HepG2 (cell line): ENCODE measurements around the gene ZSCAN1. TPM values are rescaled to one million over a fixed set of nuclear protein-coding genes. Genes with fewer than 3 reads are reported as not detected.

Experiments
- ARNT2 ChIP-seq: sonication (generic); formaldehyde crosslinking; IDR thresholded peaks from 2 replicates; pipeline ENCODE4 v1.8.0; 2022; ENCODE audit warnings: mild to moderate bottlenecking, low read depth, missing genetic modification reagents, moderate library complexity
- CREM ChIP-seq, 2 experiments: sonication (generic) in 1 of 2; formaldehyde crosslinking in 1 of 2; IDR thresholded peaks; 2 replicates each; pipeline versions ENCODE4 v1.4.0 to v1.6.1; 2016 to 2020; ENCODE audit warnings: antibody characterized with exemption in 1 of 2, mild to moderate bottlenecking in 1 of 2, missing genetic modification reagents in 1 of 2
- ELF4 ChIP-seq: sonication (generic); formaldehyde crosslinking; IDR thresholded peaks from 2 replicates; pipeline ENCODE4 v1.5.0; 2020; ENCODE audit warnings: missing genetic modification reagents, mild to moderate bottlenecking, moderate library complexity, borderline replicate concordance
- HINFP ChIP-seq: sonication (generic); formaldehyde crosslinking; IDR thresholded peaks from 2 replicates; pipeline ENCODE4 v1.4.0; 2020; ENCODE audit warnings: low read depth, mild to moderate bottlenecking, missing genetic modification reagents
- MTERF4 ChIP-seq: sonication (generic); formaldehyde crosslinking; IDR thresholded peaks from 2 replicates; pipeline ENCODE4 v1.8.0; 2023; ENCODE audit warnings: mild to moderate bottlenecking, missing genetic modification reagents
- SETDB1 ChIP-seq: sonication (generic); formaldehyde crosslinking; IDR thresholded peaks from 2 replicates; pipeline ENCODE4 v1.5.1; 2020; ENCODE audit warnings: missing genetic modification reagents, mild to moderate bottlenecking, borderline replicate concordance
- SMAD3 ChIP-seq: sonication (generic); formaldehyde crosslinking; IDR thresholded peaks from 2 replicates; pipeline ENCODE4 v1.4.0; 2020; ENCODE audit warnings: missing genetic modification reagents
- SNAPC4 ChIP-seq: sonication (generic); formaldehyde crosslinking; IDR thresholded peaks from 2 replicates; pipeline ENCODE4 v1.4.0; 2020; ENCODE audit warnings: mild to moderate bottlenecking, missing genetic modification reagents
- YY1 ChIP-seq: IDR thresholded peaks from 2 replicates; pipeline ENCODE4 v1.6.1; 2011; ENCODE audit warnings: low read length, low read depth, moderate library complexity, mild to moderate bottlenecking; ENCODE audit not compliant: insufficient read depth, insufficient replicate concordance
- ZNF20 ChIP-seq: sonication (generic); formaldehyde crosslinking; IDR thresholded peaks from 2 replicates; pipeline ENCODE4 v1.4.0; 2020; ENCODE audit warnings: mild to moderate bottlenecking, moderate library complexity, missing genetic modification reagents
- ZNF224 ChIP-seq: sonication (generic); formaldehyde crosslinking; IDR thresholded peaks from 2 replicates; pipeline ENCODE4 v1.5.0; 2020; ENCODE audit warnings: mild to moderate bottlenecking, missing genetic modification reagents
- ZNF574 ChIP-seq: sonication (generic); formaldehyde crosslinking; IDR thresholded peaks from 2 replicates; pipeline ENCODE4 v1.4.0; 2020; ENCODE audit warnings: missing genetic modification reagents
- ZNF607 ChIP-seq: sonication (generic); formaldehyde crosslinking; IDR thresholded peaks from 2 replicates; pipeline ENCODE4 v1.5.1; 2020; ENCODE audit warnings: missing genetic modification reagents, mild to moderate bottlenecking, borderline replicate concordance
- ZNF615 ChIP-seq: sonication (generic); formaldehyde crosslinking; IDR thresholded peaks from 2 replicates; pipeline ENCODE4 v1.5.0; 2020; ENCODE audit warnings: mild to moderate bottlenecking, missing genetic modification reagents, borderline replicate concordance
- polyA plus RNA-seq, 8 experiments: library from polyadenylated mRNA; depleted of rRNA in 3 of 8; stranded (reverse) in 7 of 8; unstranded in 1 of 8; fragments of >200 nt; fragmentation: Illumina TruSeq in 4 of 8; extraction: Trizol in 4 of 8; gene quantifications; 2 replicates each; pipeline versions ENCODE4 v1.2.1 to v1.2.3, GENCODE V29; 2011 to 2016; ENCODE audit warnings: low read depth in 4 of 8, missing spikeins in 1 of 8, mixed read lengths in 1 of 8; ENCODE audit not compliant: insufficient read depth in 1 of 8
- total RNA-seq, 5 experiments: library from RNA; depleted of rRNA; stranded (reverse); fragments of >200 nt; fragmentation: Illumina TruSeq; extraction: Trizol; gene quantifications; 2 replicates each; pipeline ENCODE4 v1.2.3, GENCODE V29; 2016; ENCODE audit warnings: low read depth in 1 of 5

Gene ZSCAN1
- total and polyA plus RNA-seq, 2 of the 13 experiments (the other 11 are each of a cell fraction or from before 2014, with no cell fraction given) = not detected

- TF ChIP-seq HINFP (CRISPR knock-in tag) (peak; percentile 12; the same call in 1 of the 2 replicates), ARNT2 (peak; percentile 29; the same call in 1 of the 2 replicates), SNAPC4 (CRISPR knock-in tag) (no peak), SETDB1 (CRISPR knock-in tag) (no peak), YY1 (peak; percentile 98), ZNF607 (CRISPR knock-in tag) (peak; percentile 87), ELF4 (CRISPR knock-in tag) (0 out of 2 replicates have a peak, but pooled peaks have one; percentile 50), CREM (IDR thresholded peaks at IDR 0.05) (peak; percentile 67; the same call in 1 of the 2 replicates), CREM (CRISPR knock-in tag; IDR thresholded peaks at IDR 0.05) (no peak; the same call in 1 of the 2 replicates), MTERF4 (CRISPR knock-in tag) (0 out of 2 replicates have a peak, but pooled peaks have one; percentile 60), ZNF615 (no peak), ZNF224 (CRISPR knock-in tag) (no peak), ZNF574 (CRISPR knock-in tag) (peak; percentile 93), ZNF20 (0 out of 2 replicates have a peak, but pooled peaks have one; percentile 38), SMAD3 (CRISPR knock-in tag) (peak; percentile 23; the same call in 1 of the 2 replicates)
Measured at GRCh38 chr19:58002384-58003173, 31.2 kb upstream of the ZSCAN1 start, which contains the start of gene ZNF606 (continued).
